WTC11 (cell line): Measurements from ENCODE around the gene GPC1.

ENCODE experiments used
- CTCF ChIP-seq: fragments of 200-600 bp; IDR thresholded peaks from 2 replicates; pipeline ENCODE4 v1.8.0; 2022; ENCODE audit warnings: antibody characterized with exemption
- ESRRA ChIP-seq: sonication (generic); formaldehyde crosslinking; IDR thresholded peaks from 2 replicates; pipeline ENCODE4 v1.8.1; 2022; ENCODE audit warnings: mild to moderate bottlenecking, missing genetic modification reagents, borderline replicate concordance
- ZNF423 ChIP-seq: fragments of 250-450 bp; sonication (Bioruptor Pico); IDR thresholded peaks from 2 replicates; pipeline ENCODE4 v2.1.2; 2022; ENCODE audit warnings: mild to moderate bottlenecking, moderate library complexity

GRCh38 chr2:240447331-240447730 lies 11.9 kb downstream of the GPC1 start:
- TF ChIP-seq CTCF (no peak), ZNF423 (CRISPR knock-in tag) (no peak), ESRRA (CRISPR knock-in tag) (no peak)
